HuH-7 (cell line): ENCODE measurements around the gene FBLN5.
"Not testable (repeated sequence)": the region's sequence is repeated elsewhere in the genome, so short reads cannot be mapped to it uniquely, and the experiment has no call there.

Experiments
- DNase-seq: peaks from one replicate; pipeline ENCODE4 v3.0.0; 2011; ENCODE audit warnings: low spot score

Gene FBLN5

GRCh38 chr14:91862417-91862816 is 85.1 kb downstream of the FBLN5 start:
- DNase-seq = no peak

DNA sequence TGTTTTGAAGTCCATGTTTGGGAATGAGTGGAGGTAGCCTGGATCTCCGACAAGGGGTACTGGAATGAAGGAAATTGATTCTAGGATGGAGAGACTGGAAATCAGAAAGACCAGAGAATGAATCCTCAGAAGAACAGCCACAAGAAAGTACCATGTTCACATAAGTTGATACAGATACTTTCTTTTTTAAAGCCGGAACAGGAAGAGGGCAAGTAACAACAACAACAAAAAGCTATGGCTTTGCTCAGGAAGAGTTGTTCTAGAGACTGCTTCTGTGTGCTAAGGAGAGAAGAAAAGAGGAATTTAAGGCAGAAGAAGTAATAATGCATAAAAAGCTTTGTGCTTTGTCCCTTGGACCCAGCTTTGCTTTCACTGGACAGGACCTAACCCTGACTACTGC is 86.4 kb downstream of the FBLN5 start:
- DNase-seq = no peak

DNA sequence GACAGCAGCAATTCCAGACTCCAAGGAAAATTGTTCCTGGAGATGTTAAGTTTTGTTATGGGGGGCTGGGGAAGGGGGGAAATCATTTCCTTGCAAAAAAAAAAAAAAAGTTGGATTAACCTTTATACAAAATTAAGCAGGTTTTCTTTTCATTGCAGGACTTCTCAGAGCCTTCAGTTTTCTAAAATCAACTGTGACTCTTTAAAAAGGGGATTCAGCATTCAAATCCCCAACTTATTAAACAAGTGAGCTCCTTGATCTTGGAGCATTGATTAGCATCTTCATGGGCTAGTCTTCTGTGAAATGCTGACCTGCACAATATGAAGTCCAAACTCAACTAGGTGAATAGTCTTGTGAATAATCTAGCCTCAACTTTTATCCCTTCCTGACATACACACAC is 87.3 kb downstream of the FBLN5 start:
- no peak for DNase-seq

DNA sequence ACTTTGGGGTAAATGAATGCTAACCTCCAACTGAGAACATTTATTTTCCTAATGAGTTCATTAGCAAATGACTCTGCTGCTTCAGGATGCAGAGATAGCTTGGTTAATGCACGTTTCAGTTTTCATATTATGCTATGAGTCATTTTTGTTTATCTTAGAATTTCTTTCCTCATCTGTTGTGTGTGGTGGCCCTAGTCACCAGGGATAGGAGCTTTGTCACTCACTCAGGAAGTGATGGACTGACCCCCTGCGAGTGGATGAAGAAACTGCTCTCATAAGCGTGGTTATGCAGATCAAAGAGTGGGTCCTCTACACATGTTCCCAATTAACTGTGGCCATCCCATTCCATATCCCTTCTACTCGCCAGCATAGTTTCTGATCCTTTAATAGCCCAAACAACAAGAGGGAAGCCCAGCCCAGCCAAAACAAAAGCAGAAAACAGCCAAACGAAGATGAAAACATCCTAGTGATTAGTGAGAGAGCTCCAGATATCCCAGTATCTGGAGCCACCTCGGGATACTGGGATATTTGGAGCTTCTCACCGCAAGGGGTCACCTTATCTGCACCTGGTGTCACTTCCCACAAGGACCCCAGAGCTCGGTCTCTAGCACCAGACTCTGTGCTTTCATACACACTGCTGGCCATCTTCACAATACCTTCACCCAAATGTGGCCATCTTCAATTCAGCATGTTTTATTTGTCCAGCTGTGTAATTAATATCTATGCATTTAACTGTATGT is 88.8 kb downstream of the FBLN5 start:
- peak; percentile 30 for DNase-seq

GRCh38 chr14:91857614-91858013 is 89.9 kb downstream of the FBLN5 start:
- DNase-seq = no peak

- DNase-seq = no peak
Observed at GRCh38 chr14:91854327-91854934, 93.1 kb downstream of the FBLN5 start.

DNA sequence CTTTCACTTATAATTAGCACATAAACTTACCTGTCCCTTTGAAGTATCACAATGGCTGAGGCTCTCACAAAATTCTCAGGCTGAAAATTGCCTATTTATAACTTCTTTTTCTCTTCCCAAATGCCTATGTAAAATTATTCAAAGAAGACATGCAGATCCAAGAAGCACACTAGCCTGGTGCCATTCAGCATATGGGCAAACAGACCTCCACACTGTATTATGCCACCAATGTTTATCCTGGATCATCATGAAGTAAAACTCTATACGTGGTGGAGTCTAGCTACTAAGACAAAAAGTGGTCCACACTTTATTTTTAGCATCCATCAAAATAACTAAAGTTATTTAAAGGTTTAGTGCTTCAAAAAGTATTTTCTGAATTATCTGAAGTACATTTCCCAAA is 95.9 kb downstream of the FBLN5 start:
- no peak for DNase-seq

GRCh38 chr14:91848504-91849001 is 98.9 kb downstream of the FBLN5 start:
- DNase-seq = no peak

- no peak for DNase-seq
Observed at GRCh38 chr14:91847693-91848092, 99.8 kb downstream of the FBLN5 start.

DNA sequence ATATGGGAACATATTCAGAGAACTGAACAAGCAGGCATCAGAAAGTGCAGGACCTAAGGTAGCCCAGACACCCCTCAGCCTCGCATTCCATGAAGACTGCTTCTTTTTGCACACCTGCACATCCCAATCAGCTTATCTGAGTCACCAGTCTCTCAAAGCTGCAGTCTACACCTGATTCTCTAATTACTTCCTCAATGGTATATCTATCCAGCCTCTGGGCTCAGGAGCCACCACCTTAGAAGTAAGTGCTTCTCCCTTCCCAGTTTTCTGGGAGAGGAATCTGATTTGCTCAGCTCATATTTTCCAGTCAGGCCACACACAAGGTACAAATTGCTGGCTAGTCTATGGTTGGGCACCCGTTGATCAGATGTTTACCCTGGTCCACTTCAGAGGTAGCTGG is 101.8 kb downstream of the FBLN5 start:
- no peak for DNase-seq

GRCh38 chr14:91845056-91845455 is 102.4 kb downstream of the FBLN5 start:
- DNase-seq = not testable (repeated sequence)

GRCh38 chr14:91844029-91844428 is 103.5 kb downstream of the FBLN5 start:
- DNase-seq = no peak

GRCh38 chr14:91843437-91843836 is 104.1 kb downstream of the FBLN5 start:
- DNase-seq = no peak

GRCh38 chr14:91841065-91841464 is 106.4 kb downstream of the FBLN5 start:
- DNase-seq = no peak

DNA sequence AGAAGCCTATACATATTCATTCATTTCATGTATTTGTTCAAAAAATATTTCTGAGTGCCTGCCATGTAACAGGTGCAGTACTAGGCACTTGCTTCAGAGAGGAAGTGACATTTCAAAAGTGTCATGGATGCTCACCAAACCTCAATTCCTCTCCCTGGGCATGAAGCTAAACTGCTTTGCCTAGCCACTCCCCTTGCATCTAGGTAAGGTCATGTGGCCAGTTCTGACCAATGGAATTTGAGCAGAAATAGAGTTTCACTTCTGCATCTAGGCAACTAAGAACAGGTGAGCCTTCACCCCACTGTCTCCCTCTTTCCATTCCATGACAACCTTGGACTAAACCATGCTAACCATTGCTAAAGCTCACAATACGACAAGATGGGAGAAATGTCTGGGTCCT is 107.7 kb downstream of the FBLN5 start:
- no peak for DNase-seq

GRCh38 chr14:91837076-91837475 is 110.4 kb downstream of the FBLN5 start:
- DNase-seq = no peak

GRCh38 chr14:91835920-91836843 is 111.3 kb downstream of the FBLN5 start:
- peak; percentile 77 for DNase-seq

- DNase-seq = no peak
Observed at GRCh38 chr14:91835197-91835919, 112.1 kb downstream of the FBLN5 start.

- DNase-seq = no peak
Observed at GRCh38 chr14:91834571-91834970, 112.9 kb downstream of the FBLN5 start.

GRCh38 chr14:91831337-91831736 is 116.2 kb downstream of the FBLN5 start:
- DNase-seq = no peak

DNA sequence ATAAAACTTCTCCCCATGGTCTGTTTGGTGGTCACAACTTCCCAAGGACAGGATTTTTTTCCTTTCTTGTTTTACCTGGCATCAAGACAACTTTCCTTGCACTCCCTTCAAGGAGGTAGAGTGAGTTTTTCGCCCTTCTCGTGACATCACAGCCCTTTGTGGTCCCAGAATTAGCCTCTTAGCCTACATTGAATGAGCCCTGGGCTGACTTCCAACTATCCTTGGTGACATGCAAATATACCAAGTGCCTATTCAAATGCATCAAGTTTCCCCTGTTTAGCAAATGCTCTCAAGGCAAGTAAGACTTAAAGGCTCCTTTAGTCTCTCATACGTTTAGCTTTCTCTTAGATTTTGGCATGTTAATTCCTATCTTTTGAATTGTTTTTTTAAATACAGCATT is 116.7 kb downstream of the FBLN5 start:
- no peak for DNase-seq

DNA sequence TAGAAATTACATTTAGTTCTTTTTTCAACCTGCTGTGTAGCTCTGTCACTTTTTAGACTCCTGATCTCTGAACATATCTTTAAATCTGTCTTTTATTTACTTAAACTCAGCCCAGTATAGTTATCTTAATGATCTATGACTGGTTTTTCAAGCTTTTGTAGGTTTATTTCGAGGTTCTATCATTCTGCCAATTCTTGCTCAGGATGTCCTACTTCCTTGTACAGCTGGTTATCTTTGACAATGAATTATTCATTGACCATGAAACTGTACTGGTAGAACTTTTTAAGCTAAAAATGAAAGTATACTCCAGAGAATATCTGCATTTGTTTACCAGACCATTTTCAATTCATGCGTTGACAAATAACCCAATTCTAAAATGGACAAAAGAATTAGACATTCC is 118.0 kb downstream of the FBLN5 start:
- no peak for DNase-seq
